VCaP (cell line): ENCODE results near the gene NXN.
"Not testable (repeated sequence)": the region's sequence is repeated elsewhere in the genome, so short reads cannot be mapped to it uniquely, and the experiment has no call there.

ENCODE experiments used
- H3K27ac ChIP-seq: fragments of 450-650 bp; 2 replicates; pipeline ENCODE4 v1.5.1; 2017
- CTCF ChIP-seq: fragments of 450-650 bp; conservative IDR thresholded peaks from 2 replicates; pipeline ENCODE4 v1.5.1; 2017; ENCODE audit warnings: mild to moderate bottlenecking, moderate library complexity

Gene NXN

GRCh38 chr17:836151-836550, 143.4 kb downstream of the NXN start:
- no peak for TF ChIP-seq CTCF
- no peak overlapping the region for H3K27ac ChIP-seq

- not testable (repeated sequence) for H3K27ac ChIP-seq
These were observed 143.9 kb downstream of the NXN start for GRCh38 chr17:835721-836120.

GRCh38 chr17:835263-835662, 144.3 kb downstream of the NXN start:
- no peak overlapping the region for H3K27ac ChIP-seq

GRCh38 chr17:834136-834535, 145.4 kb downstream of the NXN start:
- TF ChIP-seq CTCF = no peak
- H3K27ac ChIP-seq = no peak overlapping the region

More at GRCh38 chr17:835263-835662, 144.3 kb downstream of the NXN start:
- TF ChIP-seq CTCF = no peak

GRCh38 chr17:830950-831349, 148.6 kb downstream of the NXN start:
- no peak for TF ChIP-seq CTCF

GRCh38 chr17:830381-830780, 149.2 kb downstream of the NXN start:
- no peak overlapping the region for H3K27ac ChIP-seq
- no peak for TF ChIP-seq CTCF

More at GRCh38 chr17:830950-831349, 148.6 kb downstream of the NXN start:
- H3K27ac ChIP-seq = no peak overlapping the region

- not testable (repeated sequence) for H3K27ac ChIP-seq
These were observed 150.0 kb downstream of the NXN start for GRCh38 chr17:829614-830013.

- no peak for TF ChIP-seq CTCF
- no peak overlapping the region for H3K27ac ChIP-seq
These were observed 150.8 kb downstream of the NXN start for GRCh38 chr17:828761-829160.

GRCh38 chr17:826778-827177, 152.8 kb downstream of the NXN start:
- H3K27ac ChIP-seq = no peak overlapping the region
- no peak for TF ChIP-seq CTCF
